ENCODE data around the gene PTPN11.

Gene PTPN11

GRCh38 chr12:112408621-112409020 lies 10.1 kb upstream of the PTPN11 start:
- Histone ChIP-seq H3F3A (ENCODE audit: control insufficient read depth, insufficient read depth) (peaks cover 64% of the 10 kb centered on the region), H3K36me3 (ENCODE audit: control insufficient read depth, low read length) (peaks cover 54% of the 10 kb centered on the region), H3K4me1 (ENCODE audit: control insufficient read depth, low read length) (peaks cover 22% of the 10 kb centered on the region), H3K9me2 (replicated peaks; ENCODE audit: control insufficient read depth, low read length) (no peaks in the 10 kb centered on the region), H3K9me3 (ENCODE audit: control insufficient read depth, insufficient read depth, low read length) (no peaks in the 10 kb centered on the region), H3K79me2 (ENCODE audit: control insufficient read depth, low read length) (peaks cover 29% of the 10 kb centered on the region), H3K4me3 (ENCODE audit: low read length) (peak overlapping the region; percentile 86), H3K4me2 (ENCODE audit: low read length) (peak overlapping the region; percentile 61), H3K27ac (ENCODE audit: low read depth, low read length) (peak overlapping the region; percentile 82), H4K20me1 (ENCODE audit: control insufficient read depth, insufficient read depth, low read depth, low read length) (peaks cover 16% of the 10 kb centered on the region), H3K27me3 (ENCODE audit: control insufficient read depth, low read length) (no peaks in the 10 kb centered on the region)
- TF ChIP-seq EZH2phosphoT487 (IDR thresholded peaks at IDR 0.05; ENCODE audit: borderline replicate concordance, low read length) = no peak
- TF ChIP-seq, protein P1, sequence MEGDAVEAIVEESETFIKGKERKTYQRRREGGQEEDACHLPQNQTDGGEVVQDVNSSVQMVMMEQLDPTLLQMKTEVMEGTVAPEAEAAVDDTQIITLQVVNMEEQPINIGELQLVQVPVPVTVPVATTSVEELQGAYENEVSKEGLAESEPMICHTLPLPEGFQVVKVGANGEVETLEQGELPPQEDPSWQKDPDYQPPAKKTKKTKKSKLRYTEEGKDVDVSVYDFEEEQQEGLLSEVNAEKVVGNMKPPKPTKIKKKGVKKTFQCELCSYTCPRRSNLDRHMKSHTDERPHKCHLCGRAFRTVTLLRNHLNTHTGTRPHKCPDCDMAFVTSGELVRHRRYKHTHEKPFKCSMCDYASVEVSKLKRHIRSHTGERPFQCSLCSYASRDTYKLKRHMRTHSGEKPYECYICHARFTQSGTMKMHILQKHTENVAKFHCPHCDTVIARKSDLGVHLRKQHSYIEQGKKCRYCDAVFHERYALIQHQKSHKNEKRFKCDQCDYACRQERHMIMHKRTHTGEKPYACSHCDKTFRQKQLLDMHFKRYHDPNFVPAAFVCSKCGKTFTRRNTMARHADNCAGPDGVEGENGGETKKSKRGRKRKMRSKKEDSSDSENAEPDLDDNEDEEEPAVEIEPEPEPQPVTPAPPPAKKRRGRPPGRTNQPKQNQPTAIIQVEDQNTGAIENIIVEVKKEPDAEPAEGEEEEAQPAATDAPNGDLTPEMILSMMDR (IDR thresholded peaks at IDR 0.05; ENCODE audit: low read depth, low read length, poor library complexity, severe bottlenecking) = no peak

GRCh38 chr12:112409064-112409905 lies 9.5 kb upstream of the PTPN11 start, which contains the start of gene RPL6:
Gene RPL6, minus strand, starts transcription at chr12:112409605. Its CDS starts 949 bp downstream, at chr12:112408656.
- H3K79me2 ChIP-seq (ENCODE audit: control insufficient read depth, low read length) = peaks cover 29% of the 10 kb centered on the region
- H3K4me1 ChIP-seq (ENCODE audit: control insufficient read depth, low read length) = peaks cover 22% of the 10 kb centered on the region
- peak within 1 kb of the TSS; percentile 86 for H3K4me3 ChIP-seq (ENCODE audit: low read length)
- H3K27me3 ChIP-seq (ENCODE audit: control insufficient read depth, low read length) = no peaks in the 10 kb centered on the region
- peaks cover 16% of the 10 kb centered on the region for H4K20me1 ChIP-seq (ENCODE audit: control insufficient read depth, insufficient read depth, low read depth, low read length)
- H3K4me2 ChIP-seq (ENCODE audit: low read length) = peak within 1 kb of the TSS; percentile 61
- peaks cover 58% of the 10 kb centered on the region for H3F3A ChIP-seq (ENCODE audit: control insufficient read depth, insufficient read depth)
- H3K9me3 ChIP-seq (ENCODE audit: control insufficient read depth, insufficient read depth, low read length) = no peaks in the 10 kb centered on the region
- peak within 1 kb of the TSS; percentile 82 for H3K27ac ChIP-seq (ENCODE audit: low read depth, low read length)
- peaks cover 50% of the 10 kb centered on the region for H3K36me3 ChIP-seq (ENCODE audit: control insufficient read depth, low read length)
- TF ChIP-seq, protein P1 (IDR thresholded peaks at IDR 0.05; ENCODE audit: low read depth, low read length, poor library complexity, severe bottlenecking) = no peak
- TF ChIP-seq EZH2phosphoT487 (IDR thresholded peaks at IDR 0.05; ENCODE audit: borderline replicate concordance, low read length) = no peak
- no peaks in the 10 kb centered on the region for H3K9me2 ChIP-seq (replicated peaks; ENCODE audit: control insufficient read depth, low read length)

GRCh38 chr12:112409906-112410244 lies 8.9 kb upstream of the PTPN11 start:
- TF ChIP-seq EZH2phosphoT487 (IDR thresholded peaks at IDR 0.05; ENCODE audit: borderline replicate concordance, low read length) = no peak
- TF ChIP-seq, protein P1 (IDR thresholded peaks at IDR 0.05; ENCODE audit: low read depth, low read length, poor library complexity, severe bottlenecking) = no peak
- peak overlapping the region; percentile 86 for H3K4me3 ChIP-seq (ENCODE audit: low read length)
- no peaks in the 10 kb centered on the region for H3K9me2 ChIP-seq (replicated peaks; ENCODE audit: control insufficient read depth, low read length)
- no peaks in the 10 kb centered on the region for H3K27me3 ChIP-seq (ENCODE audit: control insufficient read depth, low read length)
- peaks cover 12% of the 10 kb centered on the region for H4K20me1 ChIP-seq (ENCODE audit: control insufficient read depth, insufficient read depth, low read depth, low read length)
- H3K4me2 ChIP-seq (ENCODE audit: low read length) = peak overlapping the region; percentile 61
- peaks cover 54% of the 10 kb centered on the region for H3F3A ChIP-seq (ENCODE audit: control insufficient read depth, insufficient read depth)
- H3K79me2 ChIP-seq (ENCODE audit: control insufficient read depth, low read length) = peaks cover 29% of the 10 kb centered on the region
- H3K9me3 ChIP-seq (ENCODE audit: control insufficient read depth, insufficient read depth, low read length) = no peaks in the 10 kb centered on the region
- no peak overlapping the region for H3K27ac ChIP-seq (ENCODE audit: low read depth, low read length)
- H3K4me1 ChIP-seq (ENCODE audit: control insufficient read depth, low read length) = peaks cover 22% of the 10 kb centered on the region
- H3K36me3 ChIP-seq (ENCODE audit: control insufficient read depth, low read length) = peaks cover 45% of the 10 kb centered on the region

Measured in DOHH2 (cell line).